WTC11 (cell line): ENCODE data around the gene RNF215. TPM values are rescaled to one million over a fixed set of nuclear protein-coding genes. Genes with fewer than 3 reads are reported as not detected.

Source experiments
- ATAC-seq: fragments of 200-7000 bp; cut with Tn5 transposase; 2 replicates; pipeline ENCODE4 v1.10.0; 2021; ENCODE audit warnings: mild to moderate bottlenecking, moderate library complexity
- CTCF ChIA-PET: fragments of 300-600 bp; sonication (Branson Sonifier 250); formaldehyde crosslinking; loops from one replicate; lab custom pipeline; 2021; ENCODE audit warnings: antibody characterized with exemption; lab: Charles Lee
- POLR2A ChIA-PET: fragments of 350-600 bp; sonication (Branson Sonifier 250); formaldehyde crosslinking; loops from one replicate; lab custom pipeline; 2021; ENCODE audit warnings: antibody characterized with exemption; lab: Charles Lee
- DNase-seq: peaks from one replicate; pipeline ENCODE4 v3.0.0; 2021; ENCODE audit warnings: low spot score
- H3K27ac Mint-ChIP-seq: 2 replicates; pipeline ENCODE4 v1.8.0; 2021; ENCODE audit warnings: mixed read lengths
- H3K27me3 Mint-ChIP-seq: 2 replicates; pipeline ENCODE4 v1.8.0; 2021; ENCODE audit warnings: low read depth, mild to moderate bottlenecking, moderate library complexity, mixed read lengths
- H3K36me3 Mint-ChIP-seq: 2 replicates; pipeline ENCODE4 v1.8.0; 2021; ENCODE audit warnings: mixed read lengths
- H3K4me1 Mint-ChIP-seq: 2 replicates; pipeline ENCODE4 v1.8.0; 2022; ENCODE audit warnings: mixed read lengths
- H3K4me3 Mint-ChIP-seq: 2 replicates; pipeline ENCODE4 v1.8.0; 2021; ENCODE audit warnings: mild to moderate bottlenecking, moderate library complexity, mixed read lengths
- H3K9me3 Mint-ChIP-seq: 2 replicates; pipeline ENCODE4 v1.8.0; 2021; ENCODE audit warnings: mixed read lengths
- ARID4B ChIP-seq: sonication (generic); formaldehyde crosslinking; IDR thresholded peaks from 2 replicates; pipeline ENCODE4 v1.8.0; 2023; ENCODE audit warnings: missing genetic modification reagents, mild to moderate bottlenecking, borderline replicate concordance
- ATF1 ChIP-seq: sonication (generic); formaldehyde crosslinking; IDR thresholded peaks from 2 replicates; pipeline ENCODE4 v1.8.1; 2023; ENCODE audit warnings: mild to moderate bottlenecking, moderate library complexity, missing genetic modification reagents
- FOXJ3 ChIP-seq: sonication (generic); formaldehyde crosslinking; IDR thresholded peaks from 2 replicates; pipeline ENCODE4 v1.9.0; 2021; ENCODE audit warnings: missing genetic modification reagents, mild to moderate bottlenecking, borderline replicate concordance
- JAZF1 ChIP-seq: fragments of 250-450 bp; sonication (Bioruptor Pico); IDR thresholded peaks from 2 replicates; pipeline ENCODE4 v1.9.0; 2021; ENCODE audit warnings: moderate library complexity, mild to moderate bottlenecking, inconsistent platforms
- JUN ChIP-seq: sonication (generic); formaldehyde crosslinking; IDR thresholded peaks from 2 replicates; pipeline ENCODE4 v1.8.0; 2023; ENCODE audit warnings: mild to moderate bottlenecking, missing genetic modification reagents
- NFE2L1 ChIP-seq: sonication (generic); formaldehyde crosslinking; IDR thresholded peaks from 2 replicates; pipeline ENCODE4 v1.8.1; 2023; ENCODE audit warnings: missing genetic modification reagents
- NFYB ChIP-seq: sonication (generic); formaldehyde crosslinking; conservative IDR thresholded peaks from 2 replicates; pipeline ENCODE4 v1.8.0; 2022; ENCODE audit warnings: low read depth, missing genetic modification reagents
- NR2C2 ChIP-seq: sonication (generic); formaldehyde crosslinking; IDR thresholded peaks from 2 replicates; pipeline ENCODE4 v1.8.0; 2022; ENCODE audit warnings: mild to moderate bottlenecking, missing genetic modification reagents
- SMAD3 ChIP-seq: sonication (generic); formaldehyde crosslinking; IDR thresholded peaks from 2 replicates; pipeline ENCODE4 v1.8.0; 2022; ENCODE audit warnings: missing genetic modification reagents, mild to moderate bottlenecking, borderline replicate concordance
- SMAD4 ChIP-seq: sonication (generic); formaldehyde crosslinking; IDR thresholded peaks from 2 replicates; pipeline ENCODE4 v1.8.0; 2022; ENCODE audit warnings: mild to moderate bottlenecking, missing genetic modification reagents
- SP1 ChIP-seq: sonication (generic); formaldehyde crosslinking; conservative IDR thresholded peaks from 2 replicates; pipeline ENCODE4 v1.8.1; 2022; ENCODE audit warnings: missing genetic modification reagents
- TEAD1 ChIP-seq: sonication (generic); formaldehyde crosslinking; IDR thresholded peaks from 2 replicates; pipeline ENCODE4 v1.8.0; 2022; ENCODE audit warnings: mild to moderate bottlenecking, missing genetic modification reagents
- USF1 ChIP-seq: sonication (generic); formaldehyde crosslinking; IDR thresholded peaks from 2 replicates; pipeline ENCODE4 v1.8.0; 2022; ENCODE audit warnings: mild to moderate bottlenecking, missing genetic modification reagents
- USF2 ChIP-seq: sonication (generic); formaldehyde crosslinking; IDR thresholded peaks from 2 replicates; pipeline ENCODE4 v1.8.1; 2023; ENCODE audit warnings: mild to moderate bottlenecking, missing genetic modification reagents, moderate library complexity
- ZBTB21 ChIP-seq: sonication (generic); formaldehyde crosslinking; IDR thresholded peaks from 2 replicates; pipeline ENCODE4 v1.8.1; 2023; ENCODE audit warnings: mild to moderate bottlenecking, missing genetic modification reagents, borderline replicate concordance
- ZBTB43 ChIP-seq: sonication (generic); formaldehyde crosslinking; IDR thresholded peaks from 2 replicates; pipeline ENCODE4 v1.8.1; 2023; ENCODE audit warnings: mild to moderate bottlenecking, missing genetic modification reagents
- ZNF232 ChIP-seq: sonication (generic); formaldehyde crosslinking; IDR thresholded peaks from 2 replicates; pipeline ENCODE4 v1.8.0; 2022; ENCODE audit warnings: mild to moderate bottlenecking, missing genetic modification reagents
- ZNF416 ChIP-seq: fragments of 250-450 bp; sonication (Bioruptor Pico); IDR thresholded peaks from 2 replicates; pipeline ENCODE4 v1.9.0; 2021; ENCODE audit warnings: mild to moderate bottlenecking, inconsistent platforms
- ZNF423 ChIP-seq: fragments of 250-450 bp; sonication (Bioruptor Pico); IDR thresholded peaks from 2 replicates; pipeline ENCODE4 v2.1.2; 2022; ENCODE audit warnings: mild to moderate bottlenecking, moderate library complexity
- total RNA-seq: library from RNA; stranded (reverse); gene quantifications from 3 replicates; pipeline ENCODE4 v1.2.3, GENCODE V29; 2021
- TF ChIP-seq, protein P1 (sequence below): fragments of 250-450 bp; sonication (Bioruptor Pico); IDR thresholded peaks from 2 replicates; pipeline ENCODE4 v2.1.2; 2022; ENCODE audit warnings: mild to moderate bottlenecking, moderate library complexity
- TF ChIP-seq, protein P2 (sequence below): sonication (generic); formaldehyde crosslinking; IDR thresholded peaks from 2 replicates; pipeline ENCODE4 v1.8.0; 2023; ENCODE audit warnings: mild to moderate bottlenecking, missing genetic modification reagents

Gene RNF215
- total RNA-seq, 1 experiment from 2014 or later = 25.4 TPM

DNA sequence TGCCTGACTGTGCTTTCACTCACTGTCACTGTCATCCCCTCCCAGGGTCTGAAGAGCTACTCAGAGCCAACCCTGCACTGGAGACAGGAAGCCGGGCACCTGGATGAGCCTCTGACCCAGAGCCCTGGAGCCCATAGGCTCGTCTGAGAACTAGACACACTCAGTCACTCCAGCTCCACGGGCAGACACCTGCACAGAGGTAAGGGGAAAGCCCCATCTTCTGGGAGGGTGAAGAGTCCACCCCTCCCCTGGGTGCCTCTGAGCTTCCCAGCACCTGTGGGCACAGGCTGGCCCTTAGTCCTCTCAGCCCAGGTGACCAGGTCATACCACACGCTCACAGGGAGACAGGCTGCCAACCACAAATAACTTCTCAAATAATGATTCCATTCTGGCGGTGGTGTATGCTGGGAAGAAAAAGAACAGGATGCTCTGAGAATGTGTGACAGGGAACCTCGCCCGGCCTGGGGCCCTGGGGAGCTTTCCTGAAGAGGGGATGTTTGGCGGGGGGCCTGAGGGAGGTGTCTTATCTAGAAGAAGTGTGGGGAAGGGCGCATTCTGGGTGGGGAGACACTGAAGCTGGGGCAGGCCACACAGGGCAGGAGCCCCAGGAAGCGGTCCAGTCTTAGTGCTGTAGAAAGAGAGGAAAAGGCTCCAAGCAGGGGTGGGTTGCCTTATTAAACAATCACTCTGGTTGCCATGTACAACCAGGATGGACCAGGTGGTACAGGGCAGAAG lies 25.1 kb downstream of the RNF215 start (continued):
- TF ChIP-seq ZBTB43 (CRISPR knock-in tag) = no peak
- TF ChIP-seq ZBTB21 (CRISPR knock-in tag) = no peak
- no peak for TF ChIP-seq USF1 (CRISPR knock-in tag)
- TF ChIP-seq JAZF1 (CRISPR knock-in tag) = no peak
- no peak for TF ChIP-seq NFE2L1 (CRISPR knock-in tag)
- no peak for TF ChIP-seq ZNF416 (CRISPR knock-in tag)
- TF ChIP-seq SP1 (CRISPR knock-in tag) = no peak
- no peak for TF ChIP-seq SMAD4 (CRISPR knock-in tag)
- TF ChIP-seq SMAD3 (CRISPR knock-in tag) = no peak
- TF ChIP-seq, protein P1, sequence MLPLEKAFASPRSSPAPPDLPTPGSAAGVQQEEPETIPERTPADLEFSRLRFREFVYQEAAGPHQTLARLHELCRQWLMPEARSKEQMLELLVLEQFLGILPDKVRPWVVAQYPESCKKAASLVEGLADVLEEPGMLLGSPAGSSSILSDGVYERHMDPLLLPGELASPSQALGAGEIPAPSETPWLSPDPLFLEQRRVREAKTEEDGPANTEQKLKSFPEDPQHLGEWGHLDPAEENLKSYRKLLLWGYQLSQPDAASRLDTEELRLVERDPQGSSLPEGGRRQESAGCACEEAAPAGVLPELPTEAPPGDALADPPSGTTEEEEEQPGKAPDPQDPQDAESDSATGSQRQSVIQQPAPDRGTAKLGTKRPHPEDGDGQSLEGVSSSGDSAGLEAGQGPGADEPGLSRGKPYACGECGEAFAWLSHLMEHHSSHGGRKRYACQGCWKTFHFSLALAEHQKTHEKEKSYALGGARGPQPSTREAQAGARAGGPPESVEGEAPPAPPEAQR = no peak
- no peak for TF ChIP-seq ATF1 (CRISPR knock-in tag)
- TF ChIP-seq JUN (CRISPR knock-in tag) = no peak
- no peak for TF ChIP-seq NR2C2 (CRISPR knock-in tag)
- TF ChIP-seq NFYB (CRISPR knock-in tag) = no peak
- no peak for TF ChIP-seq ARID4B (CRISPR knock-in tag)
- no peak for TF ChIP-seq TEAD1 (CRISPR knock-in tag)

GRCh38 chr22:30358541-30358940 lies 28.7 kb downstream of the RNF215 start:
- Mint-ChIP-seq H3K27me3 (no peaks in the 10 kb centered on the region), H3K4me3 (peak overlapping the region; percentile 95; the same call in 1 of the 2 replicates), H3K27ac (0 out of 2 replicates have a peak overlapping the region, but pooled peaks have one; percentile 94), H3K9me3 (no peaks in the 10 kb centered on the region), H3K4me1 (peaks cover 37% of the 10 kb centered on the region), H3K36me3 (peaks cover 9% of the 10 kb centered on the region)
- CTCF ChIA-PET = interaction anchor here (0.7 to 3.6 kb wide), 5 partner anchors 16 to 102 kb away, joined by 3 to 25 read pairs (median 6); partner anchors contain the start of genes CASTOR1, MTFP1 and RNF215
- POLR2A ChIA-PET = no interaction called here
- no peak for DNase-seq
- no peak for ATAC-seq
- TF ChIP-seq ZBTB43 (CRISPR knock-in tag) (no peak), TEAD1 (CRISPR knock-in tag) (no peak), USF2 (CRISPR knock-in tag) (no peak), NR2C2 (CRISPR knock-in tag) (no peak), ZNF232 (no peak), ZNF423 (CRISPR knock-in tag) (no peak), FOXJ3 (CRISPR knock-in tag) (no peak)
- TF ChIP-seq, protein P2, sequence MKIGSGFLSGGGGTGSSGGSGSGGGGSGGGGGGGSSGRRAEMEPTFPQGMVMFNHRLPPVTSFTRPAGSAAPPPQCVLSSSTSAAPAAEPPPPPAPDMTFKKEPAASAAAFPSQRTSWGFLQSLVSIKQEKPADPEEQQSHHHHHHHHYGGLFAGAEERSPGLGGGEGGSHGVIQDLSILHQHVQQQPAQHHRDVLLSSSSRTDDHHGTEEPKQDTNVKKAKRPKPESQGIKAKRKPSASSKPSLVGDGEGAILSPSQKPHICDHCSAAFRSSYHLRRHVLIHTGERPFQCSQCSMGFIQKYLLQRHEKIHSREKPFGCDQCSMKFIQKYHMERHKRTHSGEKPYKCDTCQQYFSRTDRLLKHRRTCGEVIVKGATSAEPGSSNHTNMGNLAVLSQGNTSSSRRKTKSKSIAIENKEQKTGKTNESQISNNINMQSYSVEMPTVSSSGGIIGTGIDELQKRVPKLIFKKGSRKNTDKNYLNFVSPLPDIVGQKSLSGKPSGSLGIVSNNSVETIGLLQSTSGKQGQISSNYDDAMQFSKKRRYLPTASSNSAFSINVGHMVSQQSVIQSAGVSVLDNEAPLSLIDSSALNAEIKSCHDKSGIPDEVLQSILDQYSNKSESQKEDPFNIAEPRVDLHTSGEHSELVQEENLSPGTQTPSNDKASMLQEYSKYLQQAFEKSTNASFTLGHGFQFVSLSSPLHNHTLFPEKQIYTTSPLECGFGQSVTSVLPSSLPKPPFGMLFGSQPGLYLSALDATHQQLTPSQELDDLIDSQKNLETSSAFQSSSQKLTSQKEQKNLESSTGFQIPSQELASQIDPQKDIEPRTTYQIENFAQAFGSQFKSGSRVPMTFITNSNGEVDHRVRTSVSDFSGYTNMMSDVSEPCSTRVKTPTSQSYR (CRISPR knock-in tag) = no peak
